NT2/D1 (cell line): ENCODE data around the gene OSBP2.

Experiments
- SUZ12 ChIP-seq: IDR thresholded peaks from 2 replicates; pipeline ENCODE4 v1.6.1; 2011; ENCODE audit not compliant: insufficient read length, insufficient read depth; ENCODE audit errors: extremely low read depth
- YY1 ChIP-seq: IDR thresholded peaks from 2 replicates; pipeline ENCODE4 v1.6.1; 2011; ENCODE audit not compliant: insufficient read length, insufficient read depth
- ZNF274 ChIP-seq: IDR thresholded peaks from 2 replicates; pipeline ENCODE4 v1.6.1; 2011; ENCODE audit warnings: mild to moderate bottlenecking, low read depth, low read length

DNA sequence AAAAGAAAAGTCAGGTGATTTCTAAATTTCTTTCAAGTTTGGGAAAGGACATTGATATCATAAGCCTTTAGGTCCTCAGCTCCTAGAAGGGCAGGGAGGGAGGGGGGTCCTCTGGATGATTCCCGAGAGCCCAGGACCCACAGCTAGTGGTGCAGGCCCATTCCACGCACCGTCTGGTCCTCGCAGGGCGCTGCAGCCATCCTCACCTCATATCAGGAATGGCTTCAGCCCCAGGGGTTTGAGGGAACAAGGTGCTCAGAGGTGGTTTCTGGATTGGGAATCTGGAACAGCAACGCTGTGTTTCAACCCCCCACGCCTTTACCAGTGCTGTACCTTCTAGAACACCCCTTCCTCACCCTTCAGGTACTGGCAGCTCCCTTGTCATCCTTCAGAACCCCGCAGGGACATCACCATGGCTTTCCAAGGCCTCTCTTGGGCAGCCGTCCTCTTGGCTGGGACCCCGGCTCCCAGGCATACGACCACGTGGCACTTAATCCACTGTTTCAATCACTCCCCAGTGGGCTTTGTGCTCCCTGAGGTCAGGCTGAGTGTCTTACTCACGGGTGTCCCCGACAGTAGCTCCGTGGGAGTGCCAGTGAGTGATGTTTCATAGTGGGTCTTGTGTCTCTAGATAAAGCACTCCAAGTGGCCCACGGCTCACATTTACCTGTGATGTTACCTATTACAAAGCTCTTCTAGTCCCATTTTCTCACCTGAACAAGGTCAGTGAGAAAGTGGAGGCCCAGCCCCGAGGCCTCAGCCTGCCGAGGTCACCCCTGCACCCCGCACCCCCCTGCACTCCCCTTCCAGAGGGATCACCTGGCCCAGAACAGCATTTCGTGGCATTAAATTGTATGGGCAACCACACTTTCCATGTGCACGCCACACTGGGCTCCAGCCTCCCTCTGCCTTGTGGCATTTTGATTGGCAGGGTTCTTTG is 180.0 kb downstream of the OSBP2 start:
- no peak for TF ChIP-seq YY1
- no peak for TF ChIP-seq ZNF274
- TF ChIP-seq SUZ12 = no peak
